ENCODE results near the gene TLR10.

The TLR10 gene

DNA sequence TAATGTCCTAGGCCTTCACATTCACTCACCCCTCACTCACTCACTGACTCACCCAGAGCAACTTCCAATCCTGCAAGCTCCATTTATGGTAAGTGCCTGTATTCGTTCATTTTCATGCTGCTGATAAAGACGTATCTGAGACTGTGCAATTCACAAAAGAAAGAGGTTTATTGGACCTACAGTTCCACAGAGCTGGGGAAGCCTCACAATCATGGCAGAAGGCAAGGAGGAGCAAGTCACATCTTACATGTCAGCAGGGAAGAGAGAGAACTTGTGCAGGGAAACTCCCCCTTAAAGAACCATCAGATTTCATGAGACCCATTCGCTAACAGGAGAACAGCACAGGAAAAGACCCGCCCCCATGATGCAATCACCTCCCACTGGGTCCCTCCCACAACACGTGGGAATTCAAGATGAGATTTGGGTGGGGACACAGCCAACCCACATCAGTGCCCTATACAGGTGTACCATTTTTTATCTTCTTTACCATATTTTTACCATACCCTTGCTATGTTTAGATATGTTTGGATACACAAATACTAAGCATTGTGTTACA lies 40.0 kb upstream of the TLR10 start:
- H3K4me3 ChIP-seq (ENCODE audit: low read depth, low read length) = no peak overlapping the region
- H3K27me3 ChIP-seq (ENCODE audit: control insufficient read depth, insufficient read depth, low read length) = no peaks in the 10 kb centered on the region
- H3K4me2 ChIP-seq (ENCODE audit: low read length) = no peak overlapping the region
- H3K27ac ChIP-seq = no peak overlapping the region
- H3K9ac ChIP-seq = no peak overlapping the region
- no peaks in the 10 kb centered on the region for H3K9me3 ChIP-seq (ENCODE audit: control insufficient read depth, low read length)
- no peaks in the 10 kb centered on the region for H3K36me3 ChIP-seq (ENCODE audit: control insufficient read depth, insufficient read depth, low read length)
- no peaks in the 10 kb centered on the region for H3K4me1 ChIP-seq
- TF ChIP-seq, protein P1, sequence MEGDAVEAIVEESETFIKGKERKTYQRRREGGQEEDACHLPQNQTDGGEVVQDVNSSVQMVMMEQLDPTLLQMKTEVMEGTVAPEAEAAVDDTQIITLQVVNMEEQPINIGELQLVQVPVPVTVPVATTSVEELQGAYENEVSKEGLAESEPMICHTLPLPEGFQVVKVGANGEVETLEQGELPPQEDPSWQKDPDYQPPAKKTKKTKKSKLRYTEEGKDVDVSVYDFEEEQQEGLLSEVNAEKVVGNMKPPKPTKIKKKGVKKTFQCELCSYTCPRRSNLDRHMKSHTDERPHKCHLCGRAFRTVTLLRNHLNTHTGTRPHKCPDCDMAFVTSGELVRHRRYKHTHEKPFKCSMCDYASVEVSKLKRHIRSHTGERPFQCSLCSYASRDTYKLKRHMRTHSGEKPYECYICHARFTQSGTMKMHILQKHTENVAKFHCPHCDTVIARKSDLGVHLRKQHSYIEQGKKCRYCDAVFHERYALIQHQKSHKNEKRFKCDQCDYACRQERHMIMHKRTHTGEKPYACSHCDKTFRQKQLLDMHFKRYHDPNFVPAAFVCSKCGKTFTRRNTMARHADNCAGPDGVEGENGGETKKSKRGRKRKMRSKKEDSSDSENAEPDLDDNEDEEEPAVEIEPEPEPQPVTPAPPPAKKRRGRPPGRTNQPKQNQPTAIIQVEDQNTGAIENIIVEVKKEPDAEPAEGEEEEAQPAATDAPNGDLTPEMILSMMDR (IDR thresholded peaks at IDR 0.05) = no peak
- no peaks in the 10 kb centered on the region for H3K79me2 ChIP-seq
- H2AFZ ChIP-seq = no peak overlapping the region

DNA sequence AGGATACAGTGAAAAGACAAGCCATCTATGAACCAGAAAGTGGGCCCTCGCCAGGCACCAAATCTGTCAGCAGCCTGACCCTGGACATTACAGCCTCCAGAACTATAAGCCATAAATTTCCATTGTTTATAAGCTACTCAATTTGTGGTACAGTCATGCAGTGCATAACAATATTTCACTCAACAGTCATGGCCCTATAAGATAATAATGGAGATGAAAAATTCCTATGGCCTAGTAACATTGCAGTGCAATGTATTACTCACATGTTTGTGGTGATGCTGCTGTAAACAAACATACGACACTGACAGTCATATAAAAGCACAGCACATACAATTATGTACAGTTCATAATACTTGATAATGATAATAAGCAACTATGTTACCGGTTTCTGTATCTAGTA lies 38.9 kb upstream of the TLR10 start:
- H3K4me2 ChIP-seq (ENCODE audit: low read length) = no peak overlapping the region
- H3K9me3 ChIP-seq (ENCODE audit: control insufficient read depth, low read length) = no peaks in the 10 kb centered on the region
- TF ChIP-seq, protein P1 (IDR thresholded peaks at IDR 0.05) = no peak
- no peak overlapping the region for H3K4me3 ChIP-seq (ENCODE audit: low read depth, low read length)
- no peaks in the 10 kb centered on the region for H3K36me3 ChIP-seq (ENCODE audit: control insufficient read depth, insufficient read depth, low read length)
- H3K27me3 ChIP-seq (ENCODE audit: control insufficient read depth, insufficient read depth, low read length) = no peaks in the 10 kb centered on the region
- no peak overlapping the region for H2AFZ ChIP-seq
- no peak overlapping the region for H3K27ac ChIP-seq
- no peaks in the 10 kb centered on the region for H3K79me2 ChIP-seq
- no peaks in the 10 kb centered on the region for H3K4me1 ChIP-seq
- no peak overlapping the region for H3K9ac ChIP-seq

DNA sequence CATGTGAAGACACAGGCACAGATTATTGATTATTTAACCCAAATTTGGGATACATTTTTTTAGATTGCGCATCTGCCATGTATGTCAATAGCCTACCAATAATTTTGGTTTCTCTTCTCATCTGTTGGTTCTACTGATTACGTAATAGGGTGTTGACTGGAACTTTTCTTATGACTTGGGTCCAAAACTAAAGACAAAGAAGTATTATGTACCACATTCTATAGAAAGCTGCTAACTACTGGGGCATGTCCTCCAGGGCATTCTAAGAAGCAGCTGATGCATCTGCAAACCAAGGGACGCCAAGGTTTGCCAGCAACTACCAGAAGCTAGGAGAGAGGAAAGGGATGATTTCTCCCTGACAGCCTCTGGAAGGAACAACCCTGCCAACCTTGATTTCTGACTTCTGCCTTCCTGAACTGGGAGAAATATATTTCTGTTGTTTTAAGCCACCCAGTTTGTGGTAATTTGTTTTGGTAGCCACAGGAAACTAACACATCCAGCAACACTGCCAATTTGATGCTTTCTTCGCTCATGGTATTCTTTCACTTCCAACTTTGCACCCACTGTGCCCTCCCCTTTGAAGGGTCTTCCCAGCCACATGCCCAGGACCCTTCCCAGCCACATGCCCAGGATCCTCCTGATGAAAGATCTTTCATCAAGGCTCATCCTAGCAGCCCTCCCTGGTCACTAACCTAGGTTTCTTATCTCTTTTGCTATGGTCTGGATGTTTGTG lies 37.7 kb upstream of the TLR10 start:
- Histone ChIP-seq H3K9ac (no peak overlapping the region), H3K4me1 (no peaks in the 10 kb centered on the region), H3K79me2 (no peaks in the 10 kb centered on the region), H3K9me3 (ENCODE audit: control insufficient read depth, low read length) (no peaks in the 10 kb centered on the region), H3K27ac (no peak overlapping the region), H3K4me2 (ENCODE audit: low read length) (no peak overlapping the region), H3K27me3 (ENCODE audit: control insufficient read depth, insufficient read depth, low read length) (no peaks in the 10 kb centered on the region), H3K4me3 (ENCODE audit: low read depth, low read length) (no peak overlapping the region), H3K36me3 (ENCODE audit: control insufficient read depth, insufficient read depth, low read length) (no peaks in the 10 kb centered on the region), H2AFZ (no peak overlapping the region)
- TF ChIP-seq, protein P1 (IDR thresholded peaks at IDR 0.05) = no peak

DNA sequence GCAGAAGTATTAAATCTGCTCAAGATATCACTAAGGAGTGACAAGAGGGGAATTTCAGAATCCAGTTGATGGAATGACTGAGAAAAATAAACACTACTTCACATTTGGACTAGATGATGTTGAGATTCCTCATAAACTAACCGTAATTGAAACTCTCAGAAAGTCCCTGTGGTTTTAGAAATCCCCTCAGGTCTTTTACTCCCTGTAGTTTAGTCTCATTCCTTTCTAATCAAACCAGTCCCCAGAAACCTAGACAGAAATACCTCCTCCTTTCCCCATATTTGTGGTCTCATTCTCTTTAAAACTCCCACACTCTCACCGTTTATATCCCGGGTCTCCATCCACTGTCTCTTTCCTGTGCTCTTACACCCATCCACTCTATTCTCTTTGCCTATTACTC lies 36.8 kb upstream of the TLR10 start:
- Histone ChIP-seq H3K4me2 (ENCODE audit: low read length) (no peak overlapping the region), H3K9ac (no peak overlapping the region), H3K79me2 (no peaks in the 10 kb centered on the region), H3K27me3 (ENCODE audit: control insufficient read depth, insufficient read depth, low read length) (no peaks in the 10 kb centered on the region), H3K9me3 (ENCODE audit: control insufficient read depth, low read length) (no peaks in the 10 kb centered on the region), H3K4me1 (no peaks in the 10 kb centered on the region), H3K27ac (no peak overlapping the region), H3K36me3 (ENCODE audit: control insufficient read depth, insufficient read depth, low read length) (no peaks in the 10 kb centered on the region), H3K4me3 (ENCODE audit: low read depth, low read length) (no peak overlapping the region), H2AFZ (no peak overlapping the region)
- TF ChIP-seq, protein P1 (IDR thresholded peaks at IDR 0.05) = no peak

Measured in parathyroid adenoma (tissue), 2 donors.